Transverse colon (tissue), 3 donors: ENCODE data around the gene MED31.

Source experiments
- CTCF ChIP-seq, 5 experiments: fragments of 200-600 bp in 3 of 5; fragments of 450-650 bp in 2 of 5; sonication (generic) in 3 of 5; IDR thresholded peaks; 1 replicate in 2 of 5; 2 replicates in 3 of 5; pipeline ENCODE4 v1.5.1; 2016 to 2017; ENCODE audit warnings: antibody characterized with exemption in 5 of 5, inconsistent platforms in 3 of 5, mild to moderate bottlenecking in 2 of 5, moderate library complexity in 1 of 5
- EP300 ChIP-seq: sonication (generic); formaldehyde crosslinking; IDR thresholded peaks from one replicate; pipeline ENCODE4 v1.6.1; 2017; ENCODE audit warnings: antibody characterized with exemption, low read depth
- POLR2A ChIP-seq: fragments of 450-650 bp; IDR thresholded peaks from one replicate; pipeline ENCODE4 v1.6.1; 2016; ENCODE audit warnings: antibody characterized with exemption, mild to moderate bottlenecking, moderate library complexity

GRCh38 chr17:6636105-6636504 lies 15.3 kb downstream of the MED31 start:
- TF ChIP-seq POLR2A (no peak), CTCF (IDR thresholded peaks at IDR 0.05) (no peak), EP300 (no peak)
